SU-DHL-6 (cell line): ENCODE data around the gene WWP2.

Experiments
- H2AFZ ChIP-seq: fragments of 200-600 bp; sonication (generic); 2 replicates; pipeline ENCODE4 v1.6.1; 2014; ENCODE audit warnings: low read depth, mild to moderate bottlenecking, moderate library complexity, mixed read lengths, antibody characterized with exemption, low read length; ENCODE audit not compliant: severe bottlenecking
- H3F3A ChIP-seq: fragments of 200-600 bp; shearing (Covaris generic); 2 replicates; pipeline ENCODE4 v1.6.0; 2016; ENCODE audit warnings: antibody characterized with exemption, mild to moderate bottlenecking; ENCODE audit not compliant: insufficient read depth
- H3K27ac ChIP-seq: fragments of 200-600 bp; sonication (generic); 2 replicates; pipeline ENCODE4 v1.5.1; 2016; ENCODE audit warnings: low read depth, mild to moderate bottlenecking, low read length, moderate library complexity, mixed read lengths
- H3K27me3 ChIP-seq: fragments of 200-600 bp; sonication (generic), shearing (Covaris generic); 2 replicates; pipeline ENCODE4 v1.6.0; 2014; ENCODE audit warnings: mild to moderate bottlenecking, low read length
- H3K36me3 ChIP-seq: fragments of 200-600 bp; sonication (generic); 2 replicates; pipeline ENCODE4 v1.6.1; 2014; ENCODE audit warnings: mild to moderate bottlenecking, low read length, mixed read lengths
- H3K4me2 ChIP-seq: fragments of 300-600, 200-600 bp; shearing (Covaris generic), sonication (generic); 2 replicates; pipeline ENCODE4 v1.6.0; 2014; ENCODE audit warnings: low read length, low read depth, mild to moderate bottlenecking; ENCODE audit not compliant: poor library complexity, severe bottlenecking
- H3K4me3 ChIP-seq: fragments of 200-600 bp; sonication (generic); 2 replicates; pipeline ENCODE4 v1.5.1; 2014; ENCODE audit warnings: antibody characterized with exemption, low read length, mild to moderate bottlenecking, mixed read lengths; ENCODE audit not compliant: insufficient read depth, poor library complexity, severe bottlenecking
- H3K79me2 ChIP-seq: fragments of 200-600 bp; sonication (generic); 2 replicates; pipeline ENCODE4 v1.6.1; 2014; ENCODE audit warnings: mild to moderate bottlenecking, low read length, moderate library complexity; ENCODE audit not compliant: insufficient read depth
- H3K9ac ChIP-seq: fragments of 200-600 bp; sonication (generic); 2 replicates; pipeline ENCODE4 v1.7.0; 2014; ENCODE audit warnings: mild to moderate bottlenecking, low read length
- H3K9me2 ChIP-seq: fragments of 200-600 bp; sonication (generic); replicated peaks from 2 replicates; pipeline ENCODE4 v1.6.1; 2014; ENCODE audit warnings: low read length; ENCODE audit not compliant: insufficient read depth
- H3K9me3 ChIP-seq: fragments of 200-600 bp; sonication (generic); 2 replicates; pipeline ENCODE4 v1.6.1; 2014; ENCODE audit warnings: low read length, mixed read lengths; ENCODE audit not compliant: insufficient read depth
- H4K20me1 ChIP-seq: fragments of 200-600 bp; sonication (generic); 2 replicates; pipeline ENCODE4 v1.6.1; 2014; ENCODE audit warnings: low read depth, mild to moderate bottlenecking, antibody characterized with exemption, low read length, moderate library complexity, mixed read lengths
- EZH2phosphoT487 ChIP-seq: fragments of 200-600 bp; sonication (generic), shearing (Covaris generic); conservative IDR thresholded peaks from 2 replicates; pipeline ENCODE4 v1.6.1; 2018; ENCODE audit warnings: mild to moderate bottlenecking, antibody characterized with exemption, low read length, moderate library complexity, mixed read lengths
- TF ChIP-seq, protein P1 (sequence below): fragments of 200-600 bp; sonication (generic); IDR thresholded peaks from one replicate; pipeline ENCODE4 v1.5.1; 2017; ENCODE audit warnings: antibody characterized with exemption, mild to moderate bottlenecking, low read length, moderate library complexity; ENCODE audit not compliant: insufficient read depth, poor library complexity, severe bottlenecking

Gene WWP2

GRCh38 chr16:69921127-69921526, 159.0 kb downstream of the WWP2 start:
- no peaks in the 10 kb centered on the region for H3K36me3 ChIP-seq
- H3K27ac ChIP-seq, result no peak overlapping the region
- H3K79me2 ChIP-seq, result no peaks in the 10 kb centered on the region
- H2AFZ ChIP-seq, result no peak overlapping the region
- H3K4me2 ChIP-seq, result no peak overlapping the region
- H3K27me3 ChIP-seq, result no peaks in the 10 kb centered on the region
- H3K9ac ChIP-seq, result no peak overlapping the region
- TF ChIP-seq, protein P1, sequence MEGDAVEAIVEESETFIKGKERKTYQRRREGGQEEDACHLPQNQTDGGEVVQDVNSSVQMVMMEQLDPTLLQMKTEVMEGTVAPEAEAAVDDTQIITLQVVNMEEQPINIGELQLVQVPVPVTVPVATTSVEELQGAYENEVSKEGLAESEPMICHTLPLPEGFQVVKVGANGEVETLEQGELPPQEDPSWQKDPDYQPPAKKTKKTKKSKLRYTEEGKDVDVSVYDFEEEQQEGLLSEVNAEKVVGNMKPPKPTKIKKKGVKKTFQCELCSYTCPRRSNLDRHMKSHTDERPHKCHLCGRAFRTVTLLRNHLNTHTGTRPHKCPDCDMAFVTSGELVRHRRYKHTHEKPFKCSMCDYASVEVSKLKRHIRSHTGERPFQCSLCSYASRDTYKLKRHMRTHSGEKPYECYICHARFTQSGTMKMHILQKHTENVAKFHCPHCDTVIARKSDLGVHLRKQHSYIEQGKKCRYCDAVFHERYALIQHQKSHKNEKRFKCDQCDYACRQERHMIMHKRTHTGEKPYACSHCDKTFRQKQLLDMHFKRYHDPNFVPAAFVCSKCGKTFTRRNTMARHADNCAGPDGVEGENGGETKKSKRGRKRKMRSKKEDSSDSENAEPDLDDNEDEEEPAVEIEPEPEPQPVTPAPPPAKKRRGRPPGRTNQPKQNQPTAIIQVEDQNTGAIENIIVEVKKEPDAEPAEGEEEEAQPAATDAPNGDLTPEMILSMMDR, result no peak
- TF ChIP-seq EZH2phosphoT487, result no peak
- H3K9me3 ChIP-seq, result no peaks in the 10 kb centered on the region
- H3F3A ChIP-seq, result no peaks in the 10 kb centered on the region
- no peak overlapping the region for H3K4me3 ChIP-seq
- no peaks in the 10 kb centered on the region for H3K9me2 ChIP-seq
- H4K20me1 ChIP-seq, result no peaks in the 10 kb centered on the region

DNA sequence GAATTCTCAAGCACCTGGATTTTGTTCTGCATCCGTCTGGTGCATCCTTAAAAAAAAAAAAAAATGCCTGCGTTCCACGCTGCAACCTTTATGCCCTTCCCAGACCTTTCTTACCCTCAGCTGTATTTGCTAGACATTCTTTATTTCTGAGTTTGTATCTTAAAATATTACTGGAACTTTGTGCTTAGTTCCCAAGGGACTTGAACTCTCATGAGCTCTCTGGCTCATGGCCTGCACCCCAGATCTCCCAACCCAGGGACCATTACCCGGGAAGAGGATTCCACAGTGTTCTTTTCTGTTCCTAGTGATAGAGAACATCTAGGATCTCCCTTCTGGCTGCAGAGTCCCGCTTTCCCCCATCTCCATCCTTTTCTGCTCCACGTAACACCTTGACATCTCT, 160.1 kb downstream of the WWP2 start:
- H2AFZ ChIP-seq, result no peak overlapping the region
- no peak overlapping the region for H3K4me3 ChIP-seq
- H3F3A ChIP-seq, result no peaks in the 10 kb centered on the region
- no peaks in the 10 kb centered on the region for H3K9me3 ChIP-seq
- H3K36me3 ChIP-seq, result no peaks in the 10 kb centered on the region
- no peaks in the 10 kb centered on the region for H3K9me2 ChIP-seq
- H3K27me3 ChIP-seq, result no peaks in the 10 kb centered on the region
- H3K4me2 ChIP-seq, result no peak overlapping the region
- no peaks in the 10 kb centered on the region for H4K20me1 ChIP-seq
- no peaks in the 10 kb centered on the region for H3K79me2 ChIP-seq
- TF ChIP-seq EZH2phosphoT487, result no peak
- TF ChIP-seq, protein P1, result no peak
- no peak overlapping the region for H3K27ac ChIP-seq
- no peak overlapping the region for H3K9ac ChIP-seq

- Histone ChIP-seq H2AFZ (no peak overlapping the region), H3K4me3 (no peak overlapping the region), H3K27me3 (no peaks in the 10 kb centered on the region), H3K4me2 (no peak overlapping the region), H3K79me2 (no peaks in the 10 kb centered on the region), H3K9me2 (no peaks in the 10 kb centered on the region), H3F3A (no peaks in the 10 kb centered on the region), H3K27ac (no peak overlapping the region), H3K9ac (no peak overlapping the region), H3K9me3 (no peaks in the 10 kb centered on the region), H3K36me3 (no peaks in the 10 kb centered on the region), H4K20me1 (no peaks in the 10 kb centered on the region)
- TF ChIP-seq, protein P1, result no peak
- TF ChIP-seq EZH2phosphoT487, result no peak
These were observed 162.1 kb downstream of the WWP2 start for GRCh38 chr16:69924041-69924775.
